Uterus (tissue), 4 donors: Measurements from ENCODE around the gene MAGI2. TPM values are rescaled to one million over a fixed set of nuclear protein-coding genes. Genes with fewer than 3 reads are reported as not detected.

Source experiments
- DNase-seq, 2 donors: peaks; one replicate each; pipeline ENCODE4 v3.0.0-alpha.2; 2019 to 2020
- H3K27ac ChIP-seq, 2 donors: fragments of 200-600 bp; sonication (generic); 1 replicate in 1 of 2; 2 replicates in 1 of 2; pipeline ENCODE4 v1.5.1; 2016 to 2018
- H3K27me3 ChIP-seq, 2 donors: fragments of 200-600 bp; sonication (generic); one replicate each; pipeline ENCODE4 v1.5.1; 2018 to 2019; ENCODE audit warnings: control low read depth in 1 of 2
- H3K36me3 ChIP-seq, 2 donors: fragments of 200-600 bp; sonication (generic); one replicate each; pipeline ENCODE4 v1.5.1; 2019; ENCODE audit warnings: control low read depth in 1 of 2
- H3K4me1 ChIP-seq, 2 donors: fragments of 200-600 bp; sonication (generic); one replicate each; pipeline ENCODE4 v1.5.1; 2018 to 2019; ENCODE audit warnings: control low read depth in 1 of 2
- H3K4me3 ChIP-seq, 2 donors: fragments of 200-600 bp; sonication (generic); 1 replicate in 1 of 2; 2 replicates in 1 of 2; pipeline ENCODE4 v1.5.1; 2018 to 2019; ENCODE audit warnings: mild to moderate bottlenecking in 1 of 2
- H3K9me3 ChIP-seq, 2 donors: fragments of 200-600 bp; sonication (generic); one replicate each; pipeline ENCODE4 v1.5.1; 2019; ENCODE audit warnings: control low read depth in 1 of 2
- CTCF ChIP-seq, 4 experiments: fragments of 200-600 bp in 2 of 4; fragments of 450-650 bp in 2 of 4; sonication (generic) in 2 of 4; IDR thresholded peaks; one replicate each; pipeline ENCODE4 v1.5.1; 2016 to 2019; ENCODE audit warnings: antibody characterized with exemption in 4 of 4, mild to moderate bottlenecking in 2 of 4, moderate library complexity in 1 of 4
- POLR2A ChIP-seq, 2 donors: fragments of 450-650 bp; IDR thresholded peaks; one replicate each; pipeline ENCODE4 v1.6.1; 2016; ENCODE audit warnings: antibody characterized with exemption in 2 of 2, mild to moderate bottlenecking in 1 of 2, moderate library complexity in 1 of 2
- intact Hi-C: fragments of 100-400 bp; cut with DNase I; formaldehyde crosslinking; loops from one replicate; pipeline ENCODE4 v1.15.1; 2023; ENCODE audit warnings: low total_unique reads
- total RNA-seq, 4 donors: library from RNA; depleted of rRNA in 3 of 4; stranded (reverse); fragments of >200 nt in 3 of 4; gene quantifications; one replicate each; pipeline versions ENCODE4 v1.1.0 to v1.2.4, GENCODE V29; 2014 to 2023
- donor health status: DM: yes; HTN: yes; CAD: no.

MAGI2 gene
- total RNA-seq, 4 donors from 2014 or later, result 5.3 to 23.2 (median 13.8) TPM

GRCh38 chr7:78803501-78804127, 649.9 kb downstream of the MAGI2 start:
- TF ChIP-seq CTCF (IDR thresholded peaks at IDR 0.05), result no peak

GRCh38 chr7:78794101-78794500, 659.4 kb downstream of the MAGI2 start:
- H3K4me3 ChIP-seq, result no peak overlapping the region
- H3K27me3 ChIP-seq, result no peaks in the 10 kb centered on the region
- no peak for DNase-seq
- H3K9me3 ChIP-seq, result no peaks in the 10 kb centered on the region
- no peaks in the 10 kb centered on the region for H3K36me3 ChIP-seq
- intact Hi-C loops, result no loop called here
- no peak overlapping the region for H3K27ac ChIP-seq
- TF ChIP-seq CTCF (IDR thresholded peaks at IDR 0.05), result no peak
- no peak for TF ChIP-seq POLR2A (IDR thresholded peaks at IDR 0.05)
- no peaks in the 10 kb centered on the region for H3K4me1 ChIP-seq

More at GRCh38 chr7:78803501-78804127, 649.9 kb downstream of the MAGI2 start:
- Histone ChIP-seq H3K27me3 (no peaks in the 10 kb centered on the region), H3K9me3 (peaks cover 0 to 8% of the 10 kb centered on the region in 2 donors), H3K4me1 (no peaks in the 10 kb centered on the region), H3K36me3 (no peaks in the 10 kb centered on the region), H3K4me3 (no peak overlapping the region), H3K27ac (no peak overlapping the region)
- DNase-seq, result no peak
- intact Hi-C loops, result no loop called here

GRCh38 chr7:78792624-78793023, 660.8 kb downstream of the MAGI2 start:
- H3K4me1 ChIP-seq, result no peaks in the 10 kb centered on the region
- no peaks in the 10 kb centered on the region for H3K9me3 ChIP-seq
- no peak overlapping the region for H3K27ac ChIP-seq
- no peak overlapping the region for H3K4me3 ChIP-seq
- H3K27me3 ChIP-seq, result no peaks in the 10 kb centered on the region
- TF ChIP-seq POLR2A (IDR thresholded peaks at IDR 0.05) (no peak), CTCF (IDR thresholded peaks at IDR 0.05) (no peak)
- no peak for DNase-seq
- intact Hi-C loops, result no loop called here
- H3K36me3 ChIP-seq, result no peaks in the 10 kb centered on the region

GRCh38 chr7:78792006-78792405, 661.5 kb downstream of the MAGI2 start:
- no peaks in the 10 kb centered on the region for H3K9me3 ChIP-seq
- H3K27ac ChIP-seq, result no peak overlapping the region
- no peaks in the 10 kb centered on the region for H3K36me3 ChIP-seq
- intact Hi-C loops, result no loop called here
- no peak for TF ChIP-seq CTCF (IDR thresholded peaks at IDR 0.05)
- TF ChIP-seq POLR2A (IDR thresholded peaks at IDR 0.05), result no peak
- no peak for DNase-seq
- H3K4me3 ChIP-seq, result no peak overlapping the region
- H3K4me1 ChIP-seq, result no peaks in the 10 kb centered on the region
- H3K27me3 ChIP-seq, result no peaks in the 10 kb centered on the region

GRCh38 chr7:78788464-78788863, 665.0 kb downstream of the MAGI2 start:
- intact Hi-C loops, result no loop called here
- no peak for TF ChIP-seq POLR2A (IDR thresholded peaks at IDR 0.05)
- TF ChIP-seq CTCF (IDR thresholded peaks at IDR 0.05), result no peak

More at GRCh38 chr7:78788464-78788863, 665.0 kb downstream of the MAGI2 start:
- H3K27ac ChIP-seq, result no peak overlapping the region
- no peaks in the 10 kb centered on the region for H3K4me1 ChIP-seq
- H3K4me3 ChIP-seq, result no peak overlapping the region
- no peak for DNase-seq
- no peaks in the 10 kb centered on the region for H3K9me3 ChIP-seq
- no peaks in the 10 kb centered on the region for H3K27me3 ChIP-seq
- no peaks in the 10 kb centered on the region for H3K36me3 ChIP-seq
